GDM1 (cell line): ENCODE data around the gene LCORL.
"Not testable (repeated sequence)": the region's sequence is repeated elsewhere in the genome, so short reads cannot be mapped to it uniquely, and the experiment has no call there.

ENCODE experiments used
- DNase-seq: peaks from one replicate; lab custom pipeline; 2025; lab: John Stamatoyannopoulos, UW

LCORL gene

GRCh38 chr4:18021720-18022571, at the start of gene LCORL:
LCORL (minus strand) TSS chr4:18021755; CDS start chr4:18021751, 4 bp downstream.
- peak; percentile 95 for DNase-seq

GRCh38 chr4:18069810-18070209, 48.3 kb upstream of the LCORL start:
- no peak for DNase-seq

- no peak for DNase-seq
Measured at GRCh38 chr4:18067031-18067430, 45.5 kb upstream of the LCORL start.

GRCh38 chr4:18063079-18063478, 41.5 kb upstream of the LCORL start:
- no peak for DNase-seq

GRCh38 chr4:18057821-18058533, 36.4 kb upstream of the LCORL start:
- no peak for DNase-seq

- no peak for DNase-seq
Measured at GRCh38 chr4:18056030-18056429, 34.5 kb upstream of the LCORL start.

- DNase-seq = no peak
Measured at GRCh38 chr4:18052158-18052557, 30.6 kb upstream of the LCORL start.

- no peak for DNase-seq
Measured at GRCh38 chr4:18051281-18051680, 29.7 kb upstream of the LCORL start.

- no peak for DNase-seq
Measured at GRCh38 chr4:18050448-18050847, 28.9 kb upstream of the LCORL start.

GRCh38 chr4:18049446-18049845, 27.9 kb upstream of the LCORL start:
- no peak for DNase-seq

- DNase-seq = no peak
Measured at GRCh38 chr4:18042754-18043153, 21.2 kb upstream of the LCORL start.

- no peak for DNase-seq
Measured at GRCh38 chr4:18042012-18042411, 20.5 kb upstream of the LCORL start.

- no peak for DNase-seq
Measured at GRCh38 chr4:18041114-18041513, 19.6 kb upstream of the LCORL start.

- no peak for DNase-seq
Measured at GRCh38 chr4:18039113-18039512, 17.6 kb upstream of the LCORL start.

- not testable (repeated sequence) for DNase-seq
Measured at GRCh38 chr4:18036369-18036768, 14.8 kb upstream of the LCORL start.

GRCh38 chr4:18034099-18034498, 12.5 kb upstream of the LCORL start:
- DNase-seq = no peak

GRCh38 chr4:18033111-18034085, 11.8 kb upstream of the LCORL start:
- no peak for DNase-seq

- no peak for DNase-seq
Measured at GRCh38 chr4:18025288-18025687, 3.7 kb upstream of the LCORL start.

GRCh38 chr4:18022572-18023050, 1.1 kb upstream of the LCORL start:
- DNase-seq = no peak

GRCh38 chr4:18021470-18021719, 160 bp downstream of the LCORL start:
- no peak for DNase-seq

GRCh38 chr4:18020671-18021469, 685 bp downstream of the LCORL start:
- peak; percentile 57 for DNase-seq
